ENCODE results near the gene SDK1.

Gene SDK1

GRCh38 chr7:3607847-3608246, 306.8 kb downstream of the SDK1 start:
- TF ChIP-seq CTCF (IDR thresholded peaks at IDR 0.05; ENCODE audit: extremely low read depth, missing control alignments): no peak
- no peak for DNase-seq (ENCODE audit: low spot score)

- no peak for DNase-seq (ENCODE audit: low spot score)
- no peak for TF ChIP-seq CTCF (IDR thresholded peaks at IDR 0.05; ENCODE audit: extremely low read depth, missing control alignments)
These were observed 315.3 kb downstream of the SDK1 start for GRCh38 chr7:3616306-3616705.

GRCh38 chr7:3630081-3630480, 329.0 kb downstream of the SDK1 start:
- TF ChIP-seq CTCF (IDR thresholded peaks at IDR 0.05; ENCODE audit: extremely low read depth, missing control alignments): no peak
- DNase-seq (ENCODE audit: low spot score): no peak

- no peak for TF ChIP-seq CTCF (IDR thresholded peaks at IDR 0.05; ENCODE audit: extremely low read depth, missing control alignments)
- DNase-seq (ENCODE audit: low spot score): no peak
These were observed 333.3 kb downstream of the SDK1 start for GRCh38 chr7:3634396-3634795.

- TF ChIP-seq CTCF (IDR thresholded peaks at IDR 0.05; ENCODE audit: extremely low read depth, missing control alignments): no peak
- no peak for DNase-seq (ENCODE audit: low spot score)
These were observed 335.2 kb downstream of the SDK1 start for GRCh38 chr7:3636131-3636860.

- TF ChIP-seq CTCF (IDR thresholded peaks at IDR 0.05; ENCODE audit: extremely low read depth, missing control alignments): no peak
- no peak for DNase-seq (ENCODE audit: low spot score)
These were observed 338.2 kb downstream of the SDK1 start for GRCh38 chr7:3639253-3639652.

- DNase-seq (ENCODE audit: low spot score): no peak
- no peak for TF ChIP-seq CTCF (IDR thresholded peaks at IDR 0.05; ENCODE audit: extremely low read depth, missing control alignments)
These were observed 340.5 kb downstream of the SDK1 start for GRCh38 chr7:3641582-3641981.

All from GM20000 (cell line).